Naive thymus-derived CD8-positive, alpha-beta T cell (primary cell): Measurements from ENCODE around the gene PKD1L1. TPM values are rescaled to one million over a fixed set of nuclear protein-coding genes. Genes with fewer than 3 reads are reported as not detected.
A peak's percentile ranks its signal among the peaks of the same experiment; 100 is the strongest.
"Not testable (repeated sequence)": the region's sequence is repeated elsewhere in the genome, so short reads cannot be mapped to it uniquely, and the experiment has no call there.

Experiments used
- ATAC-seq, 2 donors: fragments of 150-1000 bp; cut with Tn5 transposase in 1 of 2; sonication (Bioruptor Pico), chemical (Tn5 transposase) in 1 of 2; 1 replicate in 1 of 2; 2 replicates in 1 of 2; pipeline ENCODE4 v1.10.0; 2021; ENCODE audit warnings: mild to moderate bottlenecking in 2 of 2, moderate library complexity in 2 of 2
- POLR2A ChIA-PET: fragments of 350-600 bp; sonication (Branson Sonifier 250); formaldehyde crosslinking; loops from one replicate; lab custom pipeline; 2021; ENCODE audit warnings: antibody characterized with exemption; lab: Charles Lee
- DNase-seq, 10 donors: peaks; one replicate each; pipeline versions ENCODE4 v3.0.0 to v3.0.0-alpha.2; 2020 to 2022
- H3K27ac Mint-ChIP-seq, 10 donors: one replicate each; pipeline ENCODE4 v1.8.0; 2020 to 2022; ENCODE audit warnings: mild to moderate bottlenecking in 10 of 10, mixed read lengths in 10 of 10, moderate library complexity in 4 of 10, inconsistent platforms in 1 of 10
- H3K27me3 Mint-ChIP-seq, 5 donors: one replicate each; pipeline ENCODE4 v1.8.0; 2021 to 2022; ENCODE audit warnings: mixed read lengths in 5 of 5
- H3K36me3 Mint-ChIP-seq, 3 donors: one replicate each; pipeline ENCODE4 v1.8.0; 2020 to 2022; ENCODE audit warnings: mixed read lengths in 3 of 3, mild to moderate bottlenecking in 2 of 3, inconsistent platforms in 1 of 3
- H3K4me1 Mint-ChIP-seq, 4 donors: one replicate each; pipeline ENCODE4 v1.8.0; 2021 to 2022; ENCODE audit warnings: mixed read lengths in 4 of 4
- H3K4me3 Mint-ChIP-seq, 10 donors: one replicate each; pipeline ENCODE4 v1.8.0; 2020 to 2022; ENCODE audit warnings: mild to moderate bottlenecking in 10 of 10, mixed read lengths in 10 of 10, moderate library complexity in 6 of 10, inconsistent platforms in 1 of 10
- H3K9me3 Mint-ChIP-seq, 9 donors: one replicate each; pipeline ENCODE4 v1.8.0; 2020 to 2022; ENCODE audit warnings: mixed read lengths in 9 of 9, mild to moderate bottlenecking in 3 of 9, inconsistent platforms in 1 of 9, moderate library complexity in 1 of 9
- polyA plus RNA-seq, 3 donors: library from polyadenylated mRNA; unstranded; fragments of 300-500 nt; fragmentation: Illumina TruSeq; gene quantifications; one replicate each; pipeline ENCODE4 v1.2.3, GENCODE V29; 2021
- total RNA-seq, 8 experiments: library from RNA in 2 of 8; stranded (reverse) in 2 of 8; gene quantifications; one replicate each; pipeline ENCODE4 v1.2.3 and lab custom pipeline; 2021 to 2026

Gene PKD1L1
- total and polyA plus RNA-seq, 5 experiments from 2014 or later = 0.07 to 0.78 (median 0.37) TPM; not detected in 1

GRCh38 chr7:47934831-47935230 lies 13.4 kb downstream of the PKD1L1 start:
- POLR2A ChIA-PET = interaction anchor here (0.6 kb wide), 1 partner anchor 69 kb away, joined by 3 read pairs; no protein-coding TSS in a partner anchor
- no peak for DNase-seq
- Mint-ChIP-seq H3K4me1 (peaks cover 0 to 7% (median under 1%) of the 10 kb centered on the region in 4 donors), H3K9me3 (no peaks in the 10 kb centered on the region), H3K4me3 (no peak overlapping the region), H3K36me3 (peaks cover 0 to 2% (median 0%) of the 10 kb centered on the region in 3 donors), H3K27me3 (peaks cover 0 to under 1% (median 0%) of the 10 kb centered on the region in 5 donors), H3K27ac (no peak overlapping the region)
- no peak for ATAC-seq

- Mint-ChIP-seq H3K9me3 (no peaks in the 10 kb centered on the region), H3K4me3 (no peak overlapping the region), H3K27me3 (no peaks in the 10 kb centered on the region), H3K4me1 (peaks cover 0 to 11% (median 2%) of the 10 kb centered on the region in 4 donors), H3K27ac (no peak overlapping the region), H3K36me3 (peaks cover 0 to 2% (median 0%) of the 10 kb centered on the region in 3 donors)
- POLR2A ChIA-PET = no interaction called here
- DNase-seq (no peak), ATAC-seq (no peak)
Measured at GRCh38 chr7:47933215-47933614, 15.1 kb downstream of the PKD1L1 start.

- Mint-ChIP-seq H3K27ac (no peak overlapping the region), H3K4me3 (no peak overlapping the region), H3K9me3 (no peaks in the 10 kb centered on the region), H3K36me3 (peaks cover 0 to 2% (median 0%) of the 10 kb centered on the region in 3 donors), H3K27me3 (no peaks in the 10 kb centered on the region), H3K4me1 (peaks cover 0 to 9% (median 2%) of the 10 kb centered on the region in 4 donors)
- DNase-seq = no peak
- ATAC-seq = no peak
- POLR2A ChIA-PET = no interaction called here
Measured at GRCh38 chr7:47932466-47933037, 15.7 kb downstream of the PKD1L1 start.

- Mint-ChIP-seq H3K27ac (no peak overlapping the region), H3K4me1 (peaks cover 0 to 4% (median under 1%) of the 10 kb centered on the region in 4 donors), H3K36me3 (peaks cover 0 to 2% (median 0%) of the 10 kb centered on the region in 3 donors), H3K9me3 (no peaks in the 10 kb centered on the region), H3K4me3 (no peak overlapping the region), H3K27me3 (no peaks in the 10 kb centered on the region)
- ATAC-seq (no peak), DNase-seq (no peak)
- POLR2A ChIA-PET = no interaction called here
Measured at GRCh38 chr7:47932016-47932415, 16.2 kb downstream of the PKD1L1 start.

- H3K4me3 Mint-ChIP-seq = no peak overlapping the region
- DNase-seq (no peak), ATAC-seq (no peak)
- no peaks in the 10 kb centered on the region for H3K27me3 Mint-ChIP-seq
- POLR2A ChIA-PET = no interaction called here
- peaks cover 0 to 4% (median under 1%) of the 10 kb centered on the region in 4 donors for H3K4me1 Mint-ChIP-seq
- H3K27ac Mint-ChIP-seq = no peak overlapping the region
- peaks cover 0 to 4% (median 2%) of the 10 kb centered on the region in 3 donors for H3K36me3 Mint-ChIP-seq
- H3K9me3 Mint-ChIP-seq = peaks cover 0 to under 1% (median 0%) of the 10 kb centered on the region in 9 donors
Measured at GRCh38 chr7:47931005-47932004, 17.0 kb downstream of the PKD1L1 start.

- POLR2A ChIA-PET = no interaction called here
- peaks cover 0 to 15% (median 0%) of the 10 kb centered on the region in 9 donors for H3K9me3 Mint-ChIP-seq
Measured at GRCh38 chr7:47924266-47924665, 24.0 kb downstream of the PKD1L1 start.

GRCh38 chr7:47923081-47923875 lies 25.0 kb downstream of the PKD1L1 start:
- peaks cover 0 to 15% (median 0%) of the 10 kb centered on the region in 9 donors for H3K9me3 Mint-ChIP-seq
- POLR2A ChIA-PET, DNase-seq, H3K4me1 Mint-ChIP-seq, H3K27me3 Mint-ChIP-seq, H3K27ac Mint-ChIP-seq, ATAC-seq, H3K4me3 Mint-ChIP-seq: not testable (repeated sequence)
- H3K36me3 Mint-ChIP-seq = peaks cover 0 to 21% (median 7%) of the 10 kb centered on the region in 3 donors

More at GRCh38 chr7:47924266-47924665, 24.0 kb downstream of the PKD1L1 start:
- Mint-ChIP-seq H3K4me3 (no peak overlapping the region), H3K4me1 (peaks cover 0 to 2% (median under 1%) of the 10 kb centered on the region in 4 donors), H3K27me3 (no peaks in the 10 kb centered on the region), H3K36me3 (peaks cover 0 to 21% (median 7%) of the 10 kb centered on the region in 3 donors), H3K27ac (no peak overlapping the region)
- ATAC-seq = no peak
- DNase-seq = no peak

- H3K36me3 Mint-ChIP-seq = peaks cover 3 to 18% (median 3%) of the 10 kb centered on the region in 3 donors
- peaks cover 3 to 21% (median 5%) of the 10 kb centered on the region in 5 donors for H3K27me3 Mint-ChIP-seq
- H3K4me1 Mint-ChIP-seq, H3K27ac Mint-ChIP-seq, POLR2A ChIA-PET, H3K9me3 Mint-ChIP-seq, ATAC-seq, H3K4me3 Mint-ChIP-seq, DNase-seq: not testable (repeated sequence)
Measured at GRCh38 chr7:47916514-47916913, 31.8 kb downstream of the PKD1L1 start.

GRCh38 chr7:47915616-47915976 lies 32.7 kb downstream of the PKD1L1 start:
- peaks cover 3 to 24% (median 8%) of the 10 kb centered on the region in 5 donors for H3K27me3 Mint-ChIP-seq
- no peak overlapping the region for H3K4me3 Mint-ChIP-seq
- peaks cover 3 to 15% (median 3%) of the 10 kb centered on the region in 3 donors for H3K36me3 Mint-ChIP-seq
- H3K9me3 Mint-ChIP-seq = peaks cover 0 to 2% (median 0%) of the 10 kb centered on the region in 9 donors
- ATAC-seq (no peak), DNase-seq (no peak)
- no peak overlapping the region for H3K27ac Mint-ChIP-seq
- POLR2A ChIA-PET = no interaction called here
- H3K4me1 Mint-ChIP-seq = no peaks in the 10 kb centered on the region

GRCh38 chr7:47914717-47915615 lies 33.3 kb downstream of the PKD1L1 start:
- peak overlapping the region in 1 of 10 donors; percentile 39 for H3K27ac Mint-ChIP-seq
- H3K36me3 Mint-ChIP-seq = peaks cover 3 to 9% (median 3%) of the 10 kb centered on the region in 3 donors
- H3K9me3 Mint-ChIP-seq = peaks cover 0 to 2% (median 0%) of the 10 kb centered on the region in 9 donors
- no peaks in the 10 kb centered on the region for H3K4me1 Mint-ChIP-seq
- ATAC-seq = no peak
- H3K27me3 Mint-ChIP-seq = peaks cover 3 to 24% (median 8%) of the 10 kb centered on the region in 5 donors
- H3K4me3 Mint-ChIP-seq = no peak overlapping the region
- DNase-seq = no peak
- POLR2A ChIA-PET = no interaction called here

GRCh38 chr7:47912332-47912731 lies 35.9 kb downstream of the PKD1L1 start:
- ATAC-seq = no peak
- Mint-ChIP-seq H3K36me3 (peaks cover 3 to 9% (median 3%) of the 10 kb centered on the region in 3 donors), H3K4me3 (no peak overlapping the region), H3K27me3 (peaks cover 3 to 24% (median 8%) of the 10 kb centered on the region in 5 donors), H3K4me1 (no peaks in the 10 kb centered on the region), H3K27ac (no peak overlapping the region), H3K9me3 (no peaks in the 10 kb centered on the region)
- POLR2A ChIA-PET = no interaction called here
- no peak for DNase-seq
